ENCODE data around the gene TNPO1. TPM values are rescaled to one million over a fixed set of nuclear protein-coding genes. Genes with fewer than 3 reads are reported as not detected.
A peak's percentile ranks its signal among the peaks of the same experiment; 100 is the strongest.

TNPO1 gene
- total and polyA plus RNA-seq, 3 experiments from 2014 or later = 49.7 to 137 (median 134) TPM

DNA sequence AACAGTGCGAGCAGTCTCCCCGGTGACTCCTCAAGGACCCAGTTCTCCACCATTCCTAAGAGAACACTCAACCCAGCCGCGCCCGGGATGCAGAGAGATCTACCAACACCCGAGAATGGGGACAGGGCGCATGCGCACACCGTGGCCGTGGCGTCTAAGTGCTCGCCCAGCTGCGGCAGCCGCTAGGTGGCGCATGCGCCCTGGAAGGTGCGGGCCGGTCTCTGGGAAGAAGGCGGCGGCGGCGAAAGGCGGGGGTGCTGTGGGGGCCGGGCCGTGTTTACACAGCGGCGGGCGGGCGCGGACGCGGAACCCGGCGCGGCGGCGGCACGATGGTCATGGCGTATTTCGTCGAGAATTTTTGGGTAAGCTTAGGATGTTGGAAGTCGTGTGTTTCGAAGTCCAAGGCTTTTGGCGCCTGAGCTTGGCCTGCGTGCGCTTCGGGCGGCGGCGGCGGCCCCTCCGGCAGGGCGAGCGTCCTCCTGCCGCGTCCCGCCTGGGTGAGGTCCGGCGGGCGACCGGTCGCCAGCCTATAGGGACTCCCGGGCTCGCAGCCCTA, 139.4 kb downstream of the TNPO1 start, which contains the start of gene FCHO2:
Gene FCHO2 (plus strand): TSS at position 274 of the 556 bp plus-strand sequence. CDS start 56 bp downstream, at position 330.
- H3K36me3 ChIP-seq (ENCODE audit: insufficient read depth, low read length) = no peaks in the 10 kb centered on the region
- DNase-seq = peak; percentile 88 to 97 (median 96)
- Mint-ChIP-seq H3K27me3 (peaks cover 29 to 59% of the 10 kb centered on the region in 2 donors), H3K27ac (peak within 1 kb of the TSS; percentile 61 to 91 (median 84)), H3K4me3 (peak within 1 kb of the TSS; percentile 86 to 96 (median 95)), H3K36me3 (peaks cover 0 to 10% (median 0%) of the 10 kb centered on the region in 3 donors), H3K9me3 (peaks cover 0 to 3% (median 0%) of the 10 kb centered on the region in 5 donors), H3K4me1 (peaks cover 16 to 32% (median 18%) of the 10 kb centered on the region in 3 donors)
- H3K4me1 ChIP-seq (ENCODE audit: insufficient read depth, low read length) = peaks cover 6% of the 10 kb centered on the region
- peak within 1 kb of the TSS; percentile 85 for H3K4me3 ChIP-seq (ENCODE audit: low read length)
- POLR2A ChIA-PET = interaction anchor here (1.2 kb wide), 1 partner anchor 543 kb away, joined by 5 read pairs; the partner anchor contains the start of gene BTF3
- CTCF ChIA-PET = interaction anchor here (0.6 to 2.4 kb wide), 14 partner anchors 8 to 722 kb away, joined by 3 to 12 read pairs (median 3); partner anchors contain the start of gene TNPO1
- no peaks in the 10 kb centered on the region for H3K9me3 ChIP-seq (ENCODE audit: low read length)
- H3K27ac ChIP-seq (ENCODE audit: low read depth, low read length) = peak within 1 kb of the TSS; percentile 74
- peaks cover 8% of the 10 kb centered on the region for H3K27me3 ChIP-seq (ENCODE audit: insufficient read depth, low read length, poor library complexity, severe bottlenecking)

GRCh38 chr5:72956324-72957140, 140.1 kb downstream of the TNPO1 start:
- Histone ChIP-seq H3K4me3 (ENCODE audit: low read length) (peak overlapping the region; percentile 85), H3K36me3 (ENCODE audit: insufficient read depth, low read length) (no peaks in the 10 kb centered on the region), H3K9me3 (ENCODE audit: low read length) (no peaks in the 10 kb centered on the region), H3K27me3 (ENCODE audit: insufficient read depth, low read length, poor library complexity, severe bottlenecking) (peaks cover 8% of the 10 kb centered on the region), H3K4me1 (ENCODE audit: insufficient read depth, low read length) (peaks cover 6% of the 10 kb centered on the region), H3K27ac (ENCODE audit: low read depth, low read length) (peak overlapping the region; percentile 50)
- DNase-seq = peak in 4 of 5 donors; percentile 6 to 55 (median 20)
- CTCF ChIA-PET = interaction anchor here (0.6 to 2.4 kb wide), 13 partner anchors 7 to 723 kb away, joined by 3 to 12 read pairs (median 3); partner anchors contain the start of gene TNPO1
- H3K36me3 Mint-ChIP-seq = peaks cover 0 to 10% (median 0%) of the 10 kb centered on the region in 3 donors
- POLR2A ChIA-PET = interaction anchor here (0.6 to 1.2 kb wide), 3 partner anchors 44 to 542 kb away, joined by 3 to 5 read pairs (median 3); partner anchors contain the start of gene BTF3
- H3K27me3 Mint-ChIP-seq = peaks cover 29 to 56% of the 10 kb centered on the region in 2 donors
- peaks cover 0 to 3% (median 0%) of the 10 kb centered on the region in 5 donors for H3K9me3 Mint-ChIP-seq
- H3K4me1 Mint-ChIP-seq = peaks cover 16 to 32% (median 18%) of the 10 kb centered on the region in 3 donors
- H3K4me3 Mint-ChIP-seq = peak overlapping the region; percentile 84 to 96 (median 94)
- peak overlapping the region in 7 of 8 donors; percentile 51 to 87 (median 68) for H3K27ac Mint-ChIP-seq

- peaks cover 6% of the 10 kb centered on the region for H3K4me1 ChIP-seq (ENCODE audit: insufficient read depth, low read length)
- H3K27me3 ChIP-seq (ENCODE audit: insufficient read depth, low read length, poor library complexity, severe bottlenecking) = peaks cover 8% of the 10 kb centered on the region
- H3K4me3 ChIP-seq (ENCODE audit: low read length) = no peak overlapping the region
- no peak for DNase-seq
- ChIA-PET CTCF (interaction anchor here (1.9 kb wide), 1 partner anchor 494 kb away, joined by 12 read pairs; no protein-coding TSS in a partner anchor), POLR2A (no interaction called here)
- H3K9me3 Mint-ChIP-seq = peaks cover 0 to 3% (median 0%) of the 10 kb centered on the region in 5 donors
- H3K36me3 ChIP-seq (ENCODE audit: insufficient read depth, low read length) = no peaks in the 10 kb centered on the region
- H3K4me3 Mint-ChIP-seq = peak overlapping the region; percentile 84 to 95 (median 89)
- H3K9me3 ChIP-seq (ENCODE audit: low read length) = no peaks in the 10 kb centered on the region
- H3K27ac Mint-ChIP-seq = peak overlapping the region in 1 of 8 donors; percentile 51
- H3K27me3 Mint-ChIP-seq = peaks cover 31 to 48% of the 10 kb centered on the region in 2 donors
- H3K36me3 Mint-ChIP-seq = peaks cover 0 to 10% (median 0%) of the 10 kb centered on the region in 3 donors
- H3K27ac ChIP-seq (ENCODE audit: low read depth, low read length) = no peak overlapping the region
- peaks cover 16 to 32% (median 18%) of the 10 kb centered on the region in 3 donors for H3K4me1 Mint-ChIP-seq
Observed at GRCh38 chr5:72957337-72957736, 140.9 kb downstream of the TNPO1 start.

DNA sequence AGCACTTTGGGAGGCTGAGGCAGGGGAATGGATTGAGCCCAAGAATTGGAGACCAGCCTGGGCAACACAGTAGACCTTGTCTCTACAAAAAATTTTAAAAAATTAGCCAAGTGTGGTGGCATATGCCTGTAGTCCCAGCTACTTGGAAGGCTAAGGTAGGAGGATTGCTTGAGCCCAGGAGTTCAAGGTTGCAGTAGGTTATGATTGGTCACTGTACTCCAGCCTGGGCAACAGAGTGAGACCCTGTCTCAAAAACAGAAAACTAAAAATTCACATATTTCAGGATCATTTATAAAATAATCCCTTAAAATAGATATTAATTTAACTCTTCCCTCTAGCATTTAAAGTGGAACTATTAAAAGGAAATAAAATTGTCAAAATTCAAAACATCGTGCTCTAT, 142.8 kb downstream of the TNPO1 start:
- Histone ChIP-seq H3K4me1 (ENCODE audit: insufficient read depth, low read length) (peaks cover 6% of the 10 kb centered on the region), H3K27ac (ENCODE audit: low read depth, low read length) (no peak overlapping the region), H3K27me3 (ENCODE audit: insufficient read depth, low read length, poor library complexity, severe bottlenecking) (peaks cover 8% of the 10 kb centered on the region), H3K36me3 (ENCODE audit: insufficient read depth, low read length) (no peaks in the 10 kb centered on the region), H3K4me3 (ENCODE audit: low read length) (no peak overlapping the region), H3K9me3 (ENCODE audit: low read length) (no peaks in the 10 kb centered on the region)
- ChIA-PET POLR2A (no interaction called here), CTCF (no interaction called here)
- H3K4me3 Mint-ChIP-seq = no peak overlapping the region
- peaks cover 16 to 32% (median 18%) of the 10 kb centered on the region in 3 donors for H3K4me1 Mint-ChIP-seq
- peaks cover 0 to 10% (median 0%) of the 10 kb centered on the region in 3 donors for H3K36me3 Mint-ChIP-seq
- DNase-seq = no peak
- peaks cover 0 to 3% (median 0%) of the 10 kb centered on the region in 5 donors for H3K9me3 Mint-ChIP-seq
- H3K27me3 Mint-ChIP-seq = peaks cover 29 to 39% of the 10 kb centered on the region in 2 donors
- no peak overlapping the region for H3K27ac Mint-ChIP-seq

Other genes with a start within 250 kb of the TNPO1 start
- gene FCHO2, start 139.4 kb downstream of the TNPO1 start, total RNA-seq = 1 to 10 TPM; 3.9 to 4.2 TPM
- 0.98 TPM for gene FCHO2, start 139.4 kb downstream of the TNPO1 start, polyA plus RNA-seq

All from CD8-positive, alpha-beta memory T cell (primary cell).